Measurements from ENCODE around the gene INS. TPM values are rescaled to one million over a fixed set of nuclear protein-coding genes. Genes with fewer than 3 reads are reported as not detected.
A peak's percentile ranks its signal among the peaks of the same experiment; 100 is the strongest.

The INS gene
- total and polyA plus RNA-seq, 4 donors = 1.2 to 3.3 TPM; not detected in 2

DNA sequence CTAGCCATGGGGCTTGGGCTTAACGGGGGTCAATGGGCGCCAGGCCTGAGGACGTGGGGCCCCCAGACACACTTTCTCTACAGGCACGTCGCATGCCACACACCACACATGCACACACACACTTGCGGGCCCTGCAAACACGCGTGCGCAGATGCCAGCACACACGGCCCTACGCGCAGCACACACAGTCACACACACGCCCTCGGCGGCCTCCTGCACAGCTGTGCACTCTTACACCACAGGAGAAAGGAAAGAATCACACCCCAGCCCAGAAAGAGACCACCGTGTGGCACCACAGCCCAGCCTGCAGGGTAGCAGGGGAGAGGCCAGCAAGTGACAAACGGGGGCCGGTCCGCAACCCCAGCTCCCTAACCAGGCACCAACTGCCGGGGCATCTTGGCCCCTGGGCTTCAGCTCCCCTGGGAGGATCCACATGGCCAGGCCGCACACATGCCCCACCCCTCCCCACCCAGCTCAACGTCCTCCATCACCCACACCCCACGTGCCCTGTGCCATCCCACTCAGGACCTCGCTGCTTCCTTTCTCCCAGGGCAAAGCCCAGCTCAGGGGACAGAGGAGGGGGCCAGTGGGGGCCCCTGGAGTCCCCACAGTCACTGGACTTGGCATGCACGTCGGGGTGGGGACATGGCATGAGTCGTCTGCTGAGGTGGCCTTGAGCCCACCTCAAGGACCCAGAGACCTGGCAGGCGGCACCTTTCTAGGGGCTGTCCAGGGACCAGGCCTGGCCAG, 36.9 kb upstream of the INS start:
- Histone ChIP-seq H3K4me1 (ENCODE audit: control insufficient read depth in 5 of 5, insufficient read depth in 5 of 5, low read length in 5 of 5) (peaks cover 0 to 3% (median 0%) of the 10 kb centered on the region in 5 donors), H3K4me3 (no peak overlapping the region), H3K36me3 (ENCODE audit: control insufficient read depth in 4 of 4, insufficient read depth in 4 of 4, low read length in 4 of 4) (no peaks in the 10 kb centered on the region), H3K9me3 (ENCODE audit: control insufficient read depth in 4 of 4, insufficient read depth in 3 of 4, low read length in 3 of 4) (no peaks in the 10 kb centered on the region), H3K27ac (ENCODE audit: low read depth in 1 of 2, low read length in 1 of 2) (no peak overlapping the region), H3K9ac (ENCODE audit: insufficient read depth in 1 of 2, low read length in 2 of 2) (no peak overlapping the region), H3K27me3 (ENCODE audit: control insufficient read depth in 3 of 3, insufficient read depth in 3 of 3, low read length in 2 of 3) (no peaks in the 10 kb centered on the region)
- TF ChIP-seq, protein P1, sequence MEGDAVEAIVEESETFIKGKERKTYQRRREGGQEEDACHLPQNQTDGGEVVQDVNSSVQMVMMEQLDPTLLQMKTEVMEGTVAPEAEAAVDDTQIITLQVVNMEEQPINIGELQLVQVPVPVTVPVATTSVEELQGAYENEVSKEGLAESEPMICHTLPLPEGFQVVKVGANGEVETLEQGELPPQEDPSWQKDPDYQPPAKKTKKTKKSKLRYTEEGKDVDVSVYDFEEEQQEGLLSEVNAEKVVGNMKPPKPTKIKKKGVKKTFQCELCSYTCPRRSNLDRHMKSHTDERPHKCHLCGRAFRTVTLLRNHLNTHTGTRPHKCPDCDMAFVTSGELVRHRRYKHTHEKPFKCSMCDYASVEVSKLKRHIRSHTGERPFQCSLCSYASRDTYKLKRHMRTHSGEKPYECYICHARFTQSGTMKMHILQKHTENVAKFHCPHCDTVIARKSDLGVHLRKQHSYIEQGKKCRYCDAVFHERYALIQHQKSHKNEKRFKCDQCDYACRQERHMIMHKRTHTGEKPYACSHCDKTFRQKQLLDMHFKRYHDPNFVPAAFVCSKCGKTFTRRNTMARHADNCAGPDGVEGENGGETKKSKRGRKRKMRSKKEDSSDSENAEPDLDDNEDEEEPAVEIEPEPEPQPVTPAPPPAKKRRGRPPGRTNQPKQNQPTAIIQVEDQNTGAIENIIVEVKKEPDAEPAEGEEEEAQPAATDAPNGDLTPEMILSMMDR (IDR thresholded peaks at IDR 0.05; ENCODE audit: control extremely low read depth, extremely low read depth) = no peak
- no peak for DNase-seq
- 87 to 88% methylated on average over 27 to 28 of the region's 28 CpGs for WGBS, 2 donors
- ATAC-seq (ENCODE audit: insufficient read depth, low FRiP score) = no peak

DNA sequence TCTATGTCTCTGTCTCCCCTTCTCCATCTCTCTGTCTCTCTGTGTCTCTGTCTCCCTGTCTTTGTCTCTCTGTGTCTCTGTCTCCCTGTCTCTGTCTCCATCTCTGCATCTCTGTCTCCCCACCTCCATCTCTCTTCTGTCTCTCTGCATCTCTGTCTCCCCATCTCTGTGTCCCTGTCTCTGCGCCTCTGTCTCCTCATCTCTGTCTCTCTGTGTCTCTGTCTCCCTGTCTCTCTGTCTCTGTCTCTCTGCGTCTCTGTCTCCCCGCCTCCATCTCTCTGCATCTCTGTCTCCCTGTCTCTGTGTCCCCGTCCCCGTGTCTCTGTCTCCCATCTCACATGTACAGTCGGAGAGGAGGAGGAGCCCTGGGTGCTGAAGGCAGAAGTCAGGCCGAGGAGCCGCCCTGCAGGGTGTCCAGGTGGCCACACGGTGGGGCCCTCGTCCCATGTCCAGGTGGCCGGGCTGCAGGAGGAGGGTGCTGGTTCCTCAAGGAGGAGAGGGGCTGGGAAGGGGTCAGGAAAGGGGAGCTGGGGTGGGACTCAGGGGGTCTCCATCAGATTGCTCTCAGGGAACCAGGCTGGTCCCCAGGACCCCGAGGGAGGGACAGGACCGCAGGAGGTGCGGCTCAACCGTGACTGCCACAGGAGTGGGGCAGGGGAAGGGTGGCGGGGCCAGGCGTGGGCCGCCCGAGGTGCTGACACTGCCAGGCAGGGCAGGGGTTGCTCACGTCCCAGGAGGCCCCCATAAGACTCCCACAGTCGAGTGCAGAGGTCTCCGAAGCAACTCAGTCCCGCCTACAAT, 36.2 kb upstream of the INS start:
- H3K27ac ChIP-seq (ENCODE audit: low read depth in 1 of 2, low read length in 1 of 2) = no peak overlapping the region
- ATAC-seq (ENCODE audit: insufficient read depth, low FRiP score) = no peak
- no peaks in the 10 kb centered on the region for H3K36me3 ChIP-seq (ENCODE audit: control insufficient read depth in 4 of 4, insufficient read depth in 4 of 4, low read length in 4 of 4)
- TF ChIP-seq, protein P1 (IDR thresholded peaks at IDR 0.05; ENCODE audit: control extremely low read depth, extremely low read depth) = peak; percentile 91
- peak; percentile 72 to 84 (median 79) for DNase-seq
- H3K4me3 ChIP-seq = no peak overlapping the region
- WGBS, 2 donors = 37 to 38% methylated on average over 23 of the region's 23 CpGs
- H3K9ac ChIP-seq (ENCODE audit: insufficient read depth in 1 of 2, low read length in 2 of 2) = no peak overlapping the region
- H3K4me1 ChIP-seq (ENCODE audit: control insufficient read depth in 5 of 5, insufficient read depth in 5 of 5, low read length in 5 of 5) = peaks cover 0 to 3% (median 0%) of the 10 kb centered on the region in 5 donors
- no peaks in the 10 kb centered on the region for H3K27me3 ChIP-seq (ENCODE audit: control insufficient read depth in 3 of 3, insufficient read depth in 3 of 3, low read length in 2 of 3)
- no peaks in the 10 kb centered on the region for H3K9me3 ChIP-seq (ENCODE audit: control insufficient read depth in 4 of 4, insufficient read depth in 3 of 4, low read length in 3 of 4)

DNA sequence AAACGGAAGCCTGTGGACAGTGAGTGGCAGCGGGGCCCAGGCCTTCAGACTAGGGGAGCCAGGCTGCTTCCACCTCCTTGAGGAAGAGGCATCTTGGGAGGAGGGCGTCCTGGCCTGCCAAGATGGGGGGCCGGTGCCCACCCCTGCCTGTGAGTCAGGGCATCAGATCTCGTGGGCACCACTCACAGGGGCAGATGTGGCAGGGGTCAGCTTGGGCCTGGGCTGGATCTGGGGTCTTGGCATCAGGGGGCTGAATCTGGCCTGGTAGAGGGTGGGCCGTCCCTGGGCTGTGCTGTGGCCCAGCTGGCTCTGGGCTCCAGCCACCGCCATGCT, 34.7 kb upstream of the INS start:
- TF ChIP-seq, protein P1 (IDR thresholded peaks at IDR 0.05; ENCODE audit: control extremely low read depth, extremely low read depth) = no peak
- Histone ChIP-seq H3K9me3 (ENCODE audit: control insufficient read depth in 4 of 4, insufficient read depth in 3 of 4, low read length in 3 of 4) (no peaks in the 10 kb centered on the region), H3K36me3 (ENCODE audit: control insufficient read depth in 4 of 4, insufficient read depth in 4 of 4, low read length in 4 of 4) (no peaks in the 10 kb centered on the region), H3K4me1 (ENCODE audit: control insufficient read depth in 5 of 5, insufficient read depth in 5 of 5, low read length in 5 of 5) (no peaks in the 10 kb centered on the region), H3K9ac (ENCODE audit: insufficient read depth in 1 of 2, low read length in 2 of 2) (no peak overlapping the region), H3K27me3 (ENCODE audit: control insufficient read depth in 3 of 3, insufficient read depth in 3 of 3, low read length in 2 of 3) (peaks cover 0 to 4% (median 0%) of the 10 kb centered on the region in 3 donors), H3K27ac (ENCODE audit: low read depth in 1 of 2, low read length in 1 of 2) (no peak overlapping the region), H3K4me3 (no peak overlapping the region)
- DNase-seq = no peak
- 88 to 89% methylated on average over 7 of the region's 7 CpGs for WGBS, 2 donors
- no peak for ATAC-seq (ENCODE audit: insufficient read depth, low FRiP score)

Measured in lung (tissue), 12 donors.